ENCODE data around the gene NRXN3.
A peak's percentile ranks its signal among the peaks of the same experiment; 100 is the strongest.
"Not testable (repeated sequence)": the region's sequence is repeated elsewhere in the genome, so short reads cannot be mapped to it uniquely, and the experiment has no call there.

NRXN3 gene

DNA sequence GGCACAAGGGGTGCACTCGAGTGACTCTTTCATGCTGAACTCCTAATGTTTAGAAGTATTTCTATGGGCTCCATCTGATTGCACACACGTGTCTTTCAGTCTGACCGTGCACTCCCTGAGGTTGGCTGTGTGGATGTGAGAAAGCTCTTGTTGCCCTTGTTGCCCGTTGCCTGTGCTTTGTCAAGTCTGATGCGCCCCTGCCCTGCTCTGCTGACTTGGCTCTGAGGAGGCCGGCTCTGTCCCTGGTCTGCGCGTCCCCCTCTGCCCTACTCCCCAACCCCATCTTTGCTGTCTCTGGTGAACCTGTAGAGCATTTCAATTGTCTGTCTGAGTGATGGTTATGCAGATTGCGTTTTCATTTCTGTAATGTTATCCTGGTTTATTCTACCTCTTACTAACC is 802.3 kb downstream of the NRXN3 start:
- intact Hi-C loops (cut with DNase I): no loop called here
- no peak for DNase-seq

DNA sequence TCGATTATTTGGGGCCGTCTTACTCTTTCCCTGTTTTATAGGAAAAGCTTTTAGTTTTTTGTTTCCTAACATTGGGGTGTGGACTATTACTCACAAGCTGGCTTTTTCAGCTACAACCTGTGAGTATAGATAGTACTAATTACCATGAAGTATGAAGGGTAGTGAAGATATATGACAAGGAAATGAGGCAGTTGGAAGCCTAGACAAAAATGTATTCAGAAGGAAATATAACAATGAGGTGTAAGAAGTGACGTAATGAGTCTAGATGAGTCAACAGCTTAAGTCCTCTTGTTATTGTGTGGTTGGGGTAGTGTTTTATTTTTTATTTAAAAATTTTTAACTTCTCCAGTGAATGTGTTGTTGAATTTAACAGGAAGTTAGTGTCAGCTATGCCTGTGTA is 804.5 kb downstream of the NRXN3 start:
- no peak for DNase-seq
- intact Hi-C loops (cut with DNase I): no loop called here

DNA sequence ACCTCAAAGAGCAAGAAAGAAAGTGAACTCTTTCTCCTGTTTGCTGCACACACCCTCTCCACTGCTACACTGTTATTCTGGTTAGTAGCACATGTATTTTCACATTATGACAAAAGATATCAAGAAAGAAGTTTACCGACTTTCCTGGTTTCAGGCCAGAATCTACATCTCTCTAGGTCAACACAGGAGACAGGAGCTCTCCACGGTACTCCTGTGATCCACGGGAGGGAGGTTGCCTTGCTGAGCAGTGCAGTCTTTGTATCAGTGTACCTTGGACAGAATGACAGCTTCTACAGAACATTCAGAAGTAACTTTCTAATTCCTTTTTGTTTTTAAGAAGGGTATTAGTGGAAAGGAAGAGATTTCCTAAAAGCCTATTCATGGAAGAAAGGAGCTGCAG is 805.6 kb downstream of the NRXN3 start:
- DNase-seq: no peak
- intact Hi-C loops (cut with DNase I): no loop called here

DNA sequence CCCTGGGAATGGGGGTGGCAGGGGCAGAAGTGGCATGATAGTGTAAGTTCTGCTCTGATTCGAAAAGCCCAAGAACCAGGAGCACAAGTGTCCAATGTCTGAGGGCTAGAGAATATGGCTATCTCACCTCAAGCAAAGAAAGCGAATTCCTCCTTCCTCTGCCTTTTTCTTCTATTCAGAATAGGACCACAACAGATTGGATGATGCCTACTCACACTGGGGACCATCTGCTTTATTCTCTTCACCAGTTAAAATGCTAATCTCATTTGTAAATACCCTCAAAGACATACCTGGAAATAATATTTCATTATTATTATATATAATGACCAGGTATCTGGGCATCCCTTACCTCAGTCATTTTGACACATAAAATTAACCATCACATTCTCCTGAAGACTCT is 808.7 kb downstream of the NRXN3 start:
- no peak for DNase-seq
- intact Hi-C loops (cut with DNase I): no loop called here

DNA sequence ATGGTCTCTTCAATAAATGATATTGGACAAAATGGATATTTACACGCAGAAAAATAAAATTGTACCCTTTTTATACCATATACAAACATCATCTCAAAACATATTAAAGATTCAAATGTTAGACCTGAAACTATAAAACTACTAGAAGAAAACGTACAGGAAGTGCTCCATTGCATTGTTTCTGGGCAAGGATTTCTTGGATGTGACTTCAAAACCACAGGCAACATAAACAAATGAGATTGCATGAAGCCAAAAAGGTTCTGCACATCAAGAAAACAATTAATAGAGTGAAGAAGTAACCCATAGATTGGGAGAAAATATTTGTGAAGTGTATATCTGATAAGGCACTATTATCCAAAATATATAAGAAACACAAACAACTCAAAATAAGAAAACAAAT is 812.4 kb downstream of the NRXN3 start:
- no peak for DNase-seq
- intact Hi-C loops (cut with DNase I): no loop called here

DNA sequence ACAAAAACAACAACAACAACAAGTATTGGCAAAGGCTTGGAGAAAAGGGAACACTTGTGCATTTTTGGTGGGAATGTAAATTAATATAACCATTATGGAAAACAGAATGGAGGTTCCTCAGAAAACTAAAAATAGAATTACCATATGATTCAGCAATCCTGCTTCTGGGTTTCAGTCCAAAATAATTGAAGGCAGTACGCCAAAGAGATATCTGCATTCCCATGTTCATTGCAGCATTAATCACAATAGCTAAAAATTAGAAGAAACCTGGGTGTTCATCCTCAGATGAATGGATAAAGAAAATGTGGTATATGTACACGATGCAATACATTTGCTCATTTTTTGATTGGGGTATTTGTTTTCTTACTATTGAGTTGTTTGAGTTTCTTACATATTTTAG is 813.0 kb downstream of the NRXN3 start:
- no peak for DNase-seq
- intact Hi-C loops (cut with DNase I): no loop called here

DNA sequence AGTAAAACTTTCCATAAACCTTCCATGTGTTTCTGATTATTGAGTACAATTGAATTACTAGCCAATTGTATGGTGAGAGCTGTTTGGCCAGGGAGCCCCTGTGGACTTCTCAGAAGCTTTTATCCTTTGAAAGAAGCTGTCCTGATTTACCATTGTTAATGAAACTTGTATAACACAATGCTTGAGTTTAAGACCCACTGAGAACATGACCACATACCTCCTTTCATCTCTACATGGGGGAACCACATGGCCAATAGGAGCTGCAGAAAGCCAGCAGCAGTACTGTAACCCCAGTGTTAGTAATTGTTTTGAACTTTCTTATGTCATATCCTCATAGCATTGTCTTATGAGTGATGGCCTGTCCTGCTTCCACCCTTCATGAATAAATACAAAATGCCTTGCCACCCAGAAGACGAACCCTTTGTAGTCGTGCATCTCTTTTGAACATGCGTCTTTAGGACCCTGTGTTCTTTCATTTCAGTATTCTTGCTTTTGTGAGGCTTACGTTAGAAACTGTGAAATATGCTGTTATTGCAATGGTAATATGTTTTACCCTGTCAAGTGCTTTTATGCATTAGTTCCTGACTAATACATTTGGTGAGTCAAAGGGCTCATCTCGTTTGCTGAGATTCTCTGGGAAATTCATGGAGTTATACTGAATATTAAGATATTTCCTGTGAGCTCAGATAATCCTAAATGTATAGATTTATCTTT is 815.7 kb downstream of the NRXN3 start:
- intact Hi-C loops (cut with DNase I): no loop called here
- DNase-seq: no peak

DNA sequence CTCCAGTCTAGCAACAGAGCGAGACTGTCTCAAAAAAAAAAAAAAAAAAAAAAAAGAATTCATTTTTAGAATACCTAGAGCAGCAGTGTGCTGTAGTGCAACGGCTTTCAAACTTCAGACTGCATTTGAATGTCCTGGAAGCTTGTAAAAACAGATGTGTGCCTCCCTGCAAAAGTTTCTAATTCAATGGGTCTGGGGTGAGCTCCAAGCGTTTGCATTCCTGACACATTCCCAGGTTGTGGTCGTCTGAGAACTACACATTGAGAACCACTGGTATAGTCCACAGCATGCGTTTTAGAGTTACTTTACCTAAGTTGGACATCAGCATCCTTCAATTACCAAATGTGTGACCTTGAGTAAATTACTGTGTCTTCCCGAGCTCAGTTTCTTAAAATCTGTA is 816.8 kb downstream of the NRXN3 start:
- intact Hi-C loops (cut with DNase I): no loop called here
- no peak for DNase-seq

DNA sequence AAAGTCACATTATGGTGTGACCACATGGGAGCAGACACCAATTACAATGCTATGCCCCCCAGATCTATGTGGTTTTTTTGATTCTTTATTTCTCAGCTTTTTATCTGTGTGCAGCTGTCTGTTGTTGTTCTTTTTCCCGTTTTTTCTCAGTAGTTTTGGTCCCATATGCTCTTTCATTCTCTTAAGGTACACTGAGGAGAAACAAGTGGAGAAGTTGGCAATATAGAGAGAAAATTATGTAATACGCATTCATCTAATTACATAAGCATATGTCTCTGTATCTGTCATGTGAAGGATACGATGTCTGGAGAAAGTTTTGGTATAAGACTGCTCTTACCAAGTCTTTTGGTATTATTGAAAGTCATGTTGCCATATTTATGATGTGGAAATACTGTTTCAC is 819.0 kb downstream of the NRXN3 start:
- DNase-seq: no peak
- intact Hi-C loops (cut with DNase I): no loop called here

DNA sequence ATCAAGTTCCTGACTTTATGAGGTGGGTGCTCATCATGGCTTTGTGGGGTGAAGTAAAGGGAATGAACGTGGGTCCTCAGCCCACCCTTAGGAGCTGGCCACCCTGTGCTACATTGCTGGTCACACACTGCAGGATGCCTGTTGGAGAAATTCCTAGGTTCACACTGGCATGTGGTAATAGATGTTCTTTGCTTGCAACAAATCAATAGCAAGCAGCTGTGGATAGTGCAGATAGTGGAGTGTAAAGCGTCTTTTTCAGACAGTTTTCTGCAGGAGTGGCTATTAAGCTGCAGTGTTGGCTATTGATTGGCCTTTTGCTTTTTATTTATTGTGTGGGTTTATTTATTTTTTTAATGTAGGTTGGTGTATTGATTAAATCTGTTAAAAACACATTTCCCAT is 822.7 kb downstream of the NRXN3 start:
- DNase-seq: no peak
- intact Hi-C loops (cut with DNase I): no loop called here

DNA sequence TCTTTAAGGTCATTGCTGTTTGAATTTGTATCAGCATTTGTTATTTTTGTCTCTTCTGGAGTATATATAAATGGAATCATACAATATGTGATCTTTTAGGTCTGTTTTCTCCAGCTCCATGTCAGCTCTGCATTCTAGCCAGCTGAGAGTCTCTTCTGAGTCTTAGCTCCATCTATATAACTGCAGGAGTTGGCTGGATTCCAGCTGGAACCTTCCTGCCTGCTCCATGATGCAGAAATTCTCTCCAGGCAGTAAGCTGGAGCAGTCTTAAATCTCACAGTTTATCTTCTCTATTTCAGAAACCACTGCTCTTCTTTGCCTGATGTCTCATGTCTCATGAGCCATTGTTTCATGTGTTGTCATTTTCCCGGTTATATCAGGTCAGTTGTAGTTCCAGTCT is 827.6 kb downstream of the NRXN3 start:
- peak in 25 of 42 donors; percentile 5 to 78 (median 16) for DNase-seq
- intact Hi-C loops (cut with DNase I): no loop called here

DNA sequence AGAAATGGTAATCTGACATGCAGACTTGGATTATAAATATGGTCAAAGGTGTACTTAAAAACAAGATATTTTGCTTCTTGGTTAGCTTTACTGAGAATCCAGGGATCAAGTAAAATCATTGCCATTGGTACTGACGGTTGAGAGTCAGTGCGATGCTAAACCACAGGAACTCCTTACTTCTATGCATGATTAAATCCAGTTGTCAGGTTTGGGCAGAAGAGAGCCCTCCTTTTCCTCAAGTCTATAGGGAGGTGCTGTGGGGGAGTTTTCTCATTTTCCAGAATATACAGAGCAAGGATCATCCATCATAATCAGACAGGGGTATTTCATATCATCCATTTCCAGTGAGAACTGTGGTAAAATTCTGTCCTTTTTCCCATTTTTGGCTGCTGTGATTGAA is 839.1 kb downstream of the NRXN3 start:
- no peak for DNase-seq

DNA sequence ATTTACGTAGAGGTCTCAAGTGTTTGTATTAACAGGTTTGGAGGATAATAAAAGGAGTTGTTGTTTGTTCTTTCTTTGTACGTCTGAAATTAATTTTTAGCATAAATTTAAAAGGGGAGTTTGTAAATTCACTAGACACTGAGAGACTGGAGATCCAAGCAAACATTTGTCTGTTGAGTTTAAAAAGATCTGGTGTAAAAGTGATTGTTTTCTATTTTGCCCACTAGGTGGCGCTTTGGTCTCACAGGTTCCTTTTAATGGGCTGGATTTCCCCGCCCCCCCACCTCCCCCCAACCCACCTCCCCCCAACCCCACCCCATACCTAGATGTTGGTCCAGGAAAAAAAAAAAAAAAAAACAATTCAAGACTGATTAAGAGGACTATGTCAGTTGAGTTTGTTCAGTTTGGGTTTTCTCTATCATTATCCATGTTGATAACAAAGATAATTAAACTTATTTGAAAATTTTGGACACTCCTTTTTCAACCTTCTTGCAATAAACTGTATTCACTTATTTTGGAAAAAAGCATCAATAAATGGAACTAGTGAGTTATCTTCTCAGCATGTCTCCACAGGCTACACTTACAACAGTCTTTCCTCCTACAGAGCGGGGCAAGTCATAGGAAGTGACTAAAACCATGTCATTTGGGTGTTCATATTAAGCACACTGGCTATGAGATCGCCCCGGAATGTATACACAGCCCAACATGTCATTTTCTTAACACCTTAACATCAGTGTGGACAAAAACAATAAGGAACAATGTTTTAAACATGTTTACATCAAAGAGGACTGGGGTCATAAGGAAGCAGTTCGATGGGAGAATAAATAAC is 841.1 kb downstream of the NRXN3 start:
- peak in 21 of 42 donors; percentile 7 to 79 (median 23) for DNase-seq
- intact Hi-C loops (cut with DNase I): no loop called here

More for the DNA sequence above, 839.1 kb downstream of the NRXN3 start:
- intact Hi-C loops (cut with DNase I): no loop called here

DNA sequence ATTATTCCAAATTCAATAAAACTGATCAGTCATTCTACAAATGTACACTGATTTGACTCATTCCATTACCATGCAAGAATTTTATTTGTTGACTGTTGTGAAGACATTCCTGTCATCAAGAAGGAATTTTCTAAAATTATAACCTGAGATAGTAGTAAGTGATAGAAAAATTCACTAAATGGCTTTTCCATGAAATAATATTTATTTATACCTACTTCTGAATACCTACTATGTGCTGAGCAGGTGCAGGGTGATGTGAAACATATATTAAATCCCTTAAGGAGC is 841.7 kb downstream of the NRXN3 start:
- DNase-seq: no peak
- intact Hi-C loops (cut with DNase I): no loop called here

DNA sequence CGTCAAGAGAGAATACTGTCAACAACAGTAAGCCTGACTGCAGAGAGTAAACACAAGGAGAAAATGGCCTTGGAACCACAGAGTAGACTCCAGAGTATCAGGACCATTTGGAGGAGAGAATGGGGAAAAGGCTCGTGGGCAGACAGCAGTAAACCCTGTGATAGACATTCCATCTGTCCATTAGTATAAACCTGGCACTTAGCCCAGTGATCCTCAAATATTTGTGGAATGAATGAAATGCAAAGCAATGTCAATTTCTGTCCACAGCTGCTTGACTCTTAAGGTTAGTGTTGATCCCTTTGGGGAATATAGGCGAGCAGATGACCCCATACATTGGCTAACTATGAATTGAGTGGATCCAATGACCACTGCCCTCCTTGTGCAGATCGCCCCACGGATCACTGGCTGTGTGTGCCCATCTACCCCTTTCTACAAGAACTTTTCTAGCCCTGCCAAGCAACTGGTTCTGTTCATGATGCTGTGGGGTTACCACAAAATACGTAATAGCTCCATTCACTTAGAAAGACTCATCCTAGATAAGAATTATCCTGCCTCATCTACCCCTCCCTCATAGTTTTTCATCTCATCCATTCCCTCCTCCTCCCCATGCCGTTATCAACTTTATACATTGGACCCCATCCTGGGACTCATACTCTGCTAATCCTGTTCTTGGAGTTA is 846.8 kb downstream of the NRXN3 start:
- no peak for DNase-seq
- intact Hi-C loops (cut with DNase I): no loop called here

DNA sequence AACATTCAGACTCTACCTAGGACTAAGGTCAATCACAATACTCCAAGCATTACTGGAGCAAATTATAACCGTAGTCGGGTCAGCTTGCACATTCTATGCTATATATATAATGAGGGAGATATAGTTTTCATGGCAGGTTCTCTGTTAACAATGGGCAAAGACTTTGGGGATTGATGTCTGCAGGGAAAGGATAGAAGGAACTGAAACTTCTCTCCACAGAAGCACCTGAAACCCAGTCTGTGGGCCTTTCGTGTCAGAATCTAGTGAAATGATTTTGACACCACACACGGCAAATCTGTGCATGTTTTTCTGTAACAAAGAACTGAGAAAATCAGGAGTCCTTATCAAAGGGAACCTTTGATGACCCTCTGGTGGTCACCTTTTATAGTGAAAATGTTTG is 847.4 kb downstream of the NRXN3 start:
- intact Hi-C loops (cut with DNase I): no loop called here
- DNase-seq: no peak

DNA sequence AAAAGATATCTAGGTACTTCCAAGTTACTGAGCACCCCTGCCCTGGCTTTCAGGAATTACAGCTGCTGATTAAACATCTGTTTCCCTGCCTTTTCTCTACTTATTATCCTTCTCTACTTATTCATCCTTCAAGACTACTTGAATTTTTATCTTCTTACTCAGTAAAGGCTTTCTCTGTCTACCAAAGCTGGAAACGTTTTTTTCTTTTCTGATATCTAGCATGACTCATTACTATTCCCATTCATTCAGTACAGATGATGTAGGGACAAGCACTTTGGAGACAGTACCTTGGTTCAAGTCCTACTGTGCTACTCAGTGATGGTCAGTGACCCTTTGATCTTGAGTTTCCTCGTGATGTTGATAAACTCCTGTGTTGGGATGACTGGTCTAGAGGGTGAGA is 848.7 kb downstream of the NRXN3 start:
- DNase-seq: no peak
- intact Hi-C loops (cut with DNase I): no loop called here

DNA sequence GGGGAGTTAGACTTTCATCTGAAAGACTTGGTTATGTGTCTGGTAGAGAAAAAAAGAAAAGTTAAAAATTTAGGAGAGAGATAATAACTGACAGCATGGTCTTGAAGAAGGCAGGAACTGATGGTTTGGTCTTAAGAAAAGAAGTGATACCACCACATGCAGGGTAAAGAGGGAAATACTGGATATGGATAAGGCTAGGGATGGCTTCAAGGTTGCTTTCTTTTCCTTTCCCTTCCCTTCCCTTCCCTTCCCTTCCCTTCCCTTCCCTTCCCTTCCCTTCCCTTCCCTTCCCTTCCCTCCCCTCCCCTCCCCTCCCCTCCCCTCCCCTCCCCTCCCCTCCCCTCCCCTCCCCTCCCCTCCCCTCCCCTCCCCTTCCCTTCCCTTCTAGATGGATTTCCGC is 849.7 kb downstream of the NRXN3 start:
- intact Hi-C loops (cut with DNase I); DNase-seq: not testable (repeated sequence)

DNA sequence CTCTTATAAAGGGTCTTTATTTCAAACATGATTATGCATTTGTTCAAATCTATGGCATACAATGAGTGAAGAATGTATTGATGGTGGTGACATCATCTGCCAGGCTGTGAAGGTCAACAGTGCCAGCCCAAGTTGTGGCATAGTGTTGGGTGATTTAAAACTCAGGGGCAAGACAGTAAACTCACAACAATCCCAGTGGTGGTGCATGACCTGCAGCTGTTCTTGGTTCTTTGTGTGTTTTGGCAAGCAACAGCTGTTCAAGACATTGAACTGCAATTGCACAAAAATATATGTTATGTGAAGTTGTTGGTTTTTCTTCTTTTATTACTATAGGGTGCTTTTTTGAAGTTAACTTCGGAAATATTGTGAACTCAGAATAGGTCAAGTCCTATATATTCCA is 851.6 kb downstream of the NRXN3 start:
- intact Hi-C loops (cut with DNase I): no loop called here
- DNase-seq: no peak

DNA sequence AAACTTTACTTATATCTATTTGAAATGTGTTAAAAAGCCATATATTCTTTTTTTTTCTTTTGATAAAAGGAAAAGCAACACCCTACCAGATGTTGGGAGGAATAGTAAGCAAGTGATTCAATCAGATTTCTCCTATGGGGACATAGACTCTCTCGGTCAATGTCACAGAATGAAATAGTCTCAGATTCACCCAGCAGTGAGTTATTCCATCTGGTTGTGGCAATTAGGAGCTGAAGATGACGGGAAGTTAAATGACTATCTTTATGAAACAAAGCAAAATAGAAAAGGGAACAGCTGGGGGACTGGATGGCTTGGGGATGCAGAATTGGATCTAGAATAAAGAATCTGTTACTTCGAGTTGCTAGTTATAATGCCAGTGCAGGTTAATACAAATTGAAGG is 857.0 kb downstream of the NRXN3 start:
- no peak for DNase-seq

DNA sequence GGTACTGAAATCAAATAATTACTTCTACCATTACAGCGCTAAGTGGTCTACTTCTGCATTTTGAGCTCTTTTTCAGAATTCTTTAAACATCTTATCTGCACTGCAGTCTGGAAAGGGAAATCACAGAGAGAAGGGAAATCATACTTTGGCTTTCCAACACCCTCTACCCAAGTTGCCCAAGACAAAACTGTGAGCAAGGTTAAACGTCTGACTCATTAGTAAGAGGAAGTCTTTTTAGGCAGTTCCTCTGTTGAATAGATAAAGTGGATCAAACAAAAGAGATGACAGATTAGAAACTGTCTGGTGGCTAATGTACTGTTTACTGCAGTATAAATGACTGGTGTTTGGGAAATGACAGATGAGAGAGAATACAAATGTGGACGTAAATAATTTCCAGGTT is 858.1 kb downstream of the NRXN3 start:
- DNase-seq: no peak
- intact Hi-C loops (cut with DNase I): no loop called here

More for the DNA sequence above, 857.0 kb downstream of the NRXN3 start:
- intact Hi-C loops (cut with DNase I): no loop called here

Measured in head of caudate nucleus (tissue), 42 donors.